B cell (primary cell): ENCODE results near the gene OR52E4. TPM values are rescaled to one million over a fixed set of nuclear protein-coding genes. Genes with fewer than 3 reads are reported as not detected.

Experiments used
- ATAC-seq: fragments of 200-7000 bp; cut with Tn5 transposase; one replicate; pipeline ENCODE4 v1.10.0; 2021; ENCODE audit warnings: low read depth, mild to moderate bottlenecking, moderate number of reproducible peaks, moderate library complexity
- CTCF ChIA-PET: fragments of 350-600 bp; sonication (Branson Sonifier 250); formaldehyde crosslinking; loops from one replicate; lab custom pipeline; 2021; ENCODE audit warnings: antibody characterized with exemption, inconsistent platforms; lab: Charles Lee
- POLR2A ChIA-PET: fragments of 350-600 bp; sonication (Branson Sonifier 250); formaldehyde crosslinking; loops from one replicate; lab custom pipeline; 2021; ENCODE audit warnings: antibody characterized with exemption; lab: Charles Lee
- DNase-seq: peaks from one replicate; pipeline ENCODE4 v3.0.0; 2013
- H2AFZ ChIP-seq: 2 replicates; pipeline ENCODE4 v1.6.1; 2012; ENCODE audit warnings: mild to moderate bottlenecking, low read depth, low read length; ENCODE audit not compliant: insufficient read depth, poor library complexity, severe bottlenecking
- H3K27ac ChIP-seq, 2 donors: 1 replicate in 1 of 2; 2 replicates in 1 of 2; pipeline ENCODE4 v1.5.1; 2012 to 2013; ENCODE audit warnings: low read length in 2 of 2, mild to moderate bottlenecking in 2 of 2, moderate library complexity in 1 of 2
- H3K27me3 ChIP-seq, 4 experiments: fragments of 200-600 bp in 1 of 4; sonication (generic) in 1 of 4; replicated peaks in 1 of 4; 1 replicate in 2 of 4; 2 replicates in 2 of 4; pipeline versions ENCODE4 v1.6.1 to v1.7.0; 2013 to 2016; ENCODE audit warnings: low read length in 3 of 4, mild to moderate bottlenecking in 2 of 4, mixed read lengths in 1 of 4, moderate library complexity in 1 of 4; ENCODE audit not compliant: insufficient read depth in 4 of 4, control insufficient read depth in 3 of 4; ENCODE audit errors: control extremely low read depth in 1 of 4
- H3K36me3 ChIP-seq, 2 experiments: replicated peaks in 1 of 2; 1 replicate in 1 of 2; 2 replicates in 1 of 2; pipeline versions ENCODE4 v1.6.1 to v1.7.1; 2013; ENCODE audit warnings: low read length in 1 of 2; ENCODE audit not compliant: insufficient read depth in 2 of 2, control insufficient read depth in 1 of 2; ENCODE audit errors: control extremely low read depth in 1 of 2, extremely low read depth in 1 of 2
- H3K4me1 ChIP-seq, 2 donors: fragments of 200-600 bp in 1 of 2; sonication (generic) in 1 of 2; 1 replicate in 1 of 2; 2 replicates in 1 of 2; pipeline versions ENCODE4 v1.5.1 to v1.6.1; 2013 to 2017; ENCODE audit warnings: low read length in 2 of 2; ENCODE audit not compliant: control insufficient read depth in 2 of 2, insufficient read depth in 2 of 2
- H3K4me2 ChIP-seq: replicated peaks from 2 replicates; pipeline ENCODE3; 2012; ENCODE audit warnings: mild to moderate bottlenecking, low read depth, low read length; ENCODE audit not compliant: poor library complexity, severe bottlenecking
- H3K4me3 ChIP-seq, 5 experiments: fragments of 200-600 bp in 1 of 5; sonication (generic) in 1 of 5; 1 replicate in 3 of 5; 2 replicates in 2 of 5; pipeline versions ENCODE4 v1.5.1 to v1.7.0; 2011 to 2016; ENCODE audit warnings: low read length in 4 of 5, mild to moderate bottlenecking in 4 of 5, low read depth in 2 of 5, control low read depth in 1 of 5, moderate library complexity in 1 of 5; ENCODE audit not compliant: insufficient read depth in 1 of 5; ENCODE audit errors: control extremely low read depth in 1 of 5, extremely low read depth in 1 of 5
- H3K79me2 ChIP-seq: fragments of 200-600 bp; sonication (generic); one replicate; pipeline ENCODE4 v1.6.0; 2016; ENCODE audit warnings: low read length; ENCODE audit not compliant: control insufficient read depth, insufficient read depth
- H3K9ac ChIP-seq: fragments of 200-600 bp; sonication (generic); 2 replicates; pipeline ENCODE4 v1.6.1; 2017; ENCODE audit warnings: mild to moderate bottlenecking, low read length, moderate library complexity
- H3K9me3 ChIP-seq, 3 donors: one replicate each; pipeline versions ENCODE4 v1.6.1 to v1.7.1; 2013; ENCODE audit warnings: low read length in 2 of 3; ENCODE audit not compliant: control insufficient read depth in 2 of 3, insufficient read depth in 1 of 3; ENCODE audit errors: control extremely low read depth in 1 of 3
- H4K20me1 ChIP-seq: 2 replicates; pipeline ENCODE4 v1.6.0; 2012; ENCODE audit warnings: mild to moderate bottlenecking, low read length; ENCODE audit not compliant: insufficient read depth, control insufficient read depth, poor library complexity, severe bottlenecking
- H3K27ac Mint-ChIP-seq: one replicate; pipeline ENCODE4 v1.8.0; 2021; ENCODE audit warnings: mixed read lengths
- H3K27me3 Mint-ChIP-seq: one replicate; pipeline ENCODE4 v1.8.0; 2021; ENCODE audit warnings: mixed read lengths
- H3K4me1 Mint-ChIP-seq: one replicate; pipeline ENCODE4 v1.8.0; 2021; ENCODE audit warnings: mixed read lengths
- H3K4me3 Mint-ChIP-seq: one replicate; pipeline ENCODE4 v1.8.0; 2021; ENCODE audit warnings: mixed read lengths
- H3K9me3 Mint-ChIP-seq: one replicate; pipeline ENCODE4 v1.8.0; 2022; ENCODE audit warnings: mixed read lengths; ENCODE audit not compliant: insufficient read depth
- EZH2 ChIP-seq: IDR thresholded peaks from 2 replicates; pipeline ENCODE4 v1.6.1; 2012; ENCODE audit warnings: borderline replicate concordance, low read depth, mild to moderate bottlenecking, moderate library complexity, low read length; ENCODE audit not compliant: insufficient read depth, poor library complexity, severe bottlenecking
- WGBS: methylation state at CpG from one replicate; pipeline ENCODE4 v1.1.5; 2013; ENCODE audit warnings: missing lambda C conversion rate; ENCODE audit not compliant: insufficient coverage; 5-methylcytosine and 5-hydroxymethylcytosine counted together
- intact Hi-C: fragments of 100-400 bp; cut with micrococcal nuclease; formaldehyde crosslinking; loops from one replicate; pipeline ENCODE4 v1.10.0; 2022
- polyA plus RNA-seq: library from polyadenylated mRNA; depleted of rRNA; stranded (reverse); fragments of >200 nt; gene quantifications from 2 replicates; pipeline ENCODE4 v1.2.3, GENCODE V29; 2012
- total RNA-seq, 2 donors: library from RNA; stranded (reverse); fragments of 120-200 nt in 1 of 2; gene quantifications; 1 replicate in 1 of 2; 2 replicates in 1 of 2; pipeline versions ENCODE4 v1.2.3 to v1.2.4, GENCODE V29; 2013 to 2022
- TF ChIP-seq, protein P1 (sequence below): fragments of 200-600 bp; IDR thresholded peaks from one replicate; pipeline ENCODE4 v1.8.0; 2022; ENCODE audit warnings: antibody characterized with exemption, mild to moderate bottlenecking

The OR52E4 gene
- total and polyA plus RNA-seq, 2 donors (not counting 1 experiment from before 2014, with no cell fraction given): not detected

DNA sequence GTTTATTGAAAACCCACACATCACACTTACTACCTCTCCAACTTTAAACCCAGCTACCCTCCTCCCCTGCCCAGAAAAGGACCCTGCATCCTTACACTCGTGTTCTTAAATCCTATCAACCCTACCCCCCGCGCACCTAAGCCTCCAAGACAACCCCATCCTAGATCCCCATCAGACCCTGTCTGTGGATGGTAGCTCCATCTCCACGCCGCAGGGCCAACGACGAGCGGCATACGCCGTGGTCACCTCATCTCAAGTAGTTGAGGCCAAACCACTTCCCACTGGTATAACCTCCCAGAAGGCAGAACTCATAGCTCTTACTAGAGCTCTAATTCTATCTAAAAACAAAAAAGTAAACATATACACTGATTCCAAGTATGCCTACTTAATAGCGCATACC is 52.2 kb downstream of the OR52E4 start:
- Mint-ChIP-seq H3K27me3 (no peaks in the 10 kb centered on the region), H3K4me1 (no peaks in the 10 kb centered on the region), H3K27ac (no peak overlapping the region), H3K9me3 (peaks cover 2% of the 10 kb centered on the region), H3K4me3 (no peak overlapping the region)
- TF ChIP-seq, protein P1, sequence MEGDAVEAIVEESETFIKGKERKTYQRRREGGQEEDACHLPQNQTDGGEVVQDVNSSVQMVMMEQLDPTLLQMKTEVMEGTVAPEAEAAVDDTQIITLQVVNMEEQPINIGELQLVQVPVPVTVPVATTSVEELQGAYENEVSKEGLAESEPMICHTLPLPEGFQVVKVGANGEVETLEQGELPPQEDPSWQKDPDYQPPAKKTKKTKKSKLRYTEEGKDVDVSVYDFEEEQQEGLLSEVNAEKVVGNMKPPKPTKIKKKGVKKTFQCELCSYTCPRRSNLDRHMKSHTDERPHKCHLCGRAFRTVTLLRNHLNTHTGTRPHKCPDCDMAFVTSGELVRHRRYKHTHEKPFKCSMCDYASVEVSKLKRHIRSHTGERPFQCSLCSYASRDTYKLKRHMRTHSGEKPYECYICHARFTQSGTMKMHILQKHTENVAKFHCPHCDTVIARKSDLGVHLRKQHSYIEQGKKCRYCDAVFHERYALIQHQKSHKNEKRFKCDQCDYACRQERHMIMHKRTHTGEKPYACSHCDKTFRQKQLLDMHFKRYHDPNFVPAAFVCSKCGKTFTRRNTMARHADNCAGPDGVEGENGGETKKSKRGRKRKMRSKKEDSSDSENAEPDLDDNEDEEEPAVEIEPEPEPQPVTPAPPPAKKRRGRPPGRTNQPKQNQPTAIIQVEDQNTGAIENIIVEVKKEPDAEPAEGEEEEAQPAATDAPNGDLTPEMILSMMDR: no peak
- no peak for TF ChIP-seq EZH2
- Histone ChIP-seq H3K27me3 (no peaks in the 10 kb centered on the region), H3K79me2 (no peaks in the 10 kb centered on the region), H3K4me2 (no peak overlapping the region), H3K9ac (no peak overlapping the region), H4K20me1 (no peaks in the 10 kb centered on the region), H3K4me1 (no peaks in the 10 kb centered on the region), H3K9me3 (peaks cover 0 to 37% (median 0%) of the 10 kb centered on the region in 3 donors), H3K4me3 (no peak overlapping the region), H2AFZ (no peak overlapping the region), H3K27ac (no peak overlapping the region), H3K36me3 (no peaks in the 10 kb centered on the region)
- ChIA-PET CTCF (no interaction called here), POLR2A (no interaction called here)
- 98% methylated on average over 11 of the region's 11 CpGs for WGBS
- DNase-seq: no peak
- no peak for ATAC-seq
- intact Hi-C loops: no loop called here

DNA sequence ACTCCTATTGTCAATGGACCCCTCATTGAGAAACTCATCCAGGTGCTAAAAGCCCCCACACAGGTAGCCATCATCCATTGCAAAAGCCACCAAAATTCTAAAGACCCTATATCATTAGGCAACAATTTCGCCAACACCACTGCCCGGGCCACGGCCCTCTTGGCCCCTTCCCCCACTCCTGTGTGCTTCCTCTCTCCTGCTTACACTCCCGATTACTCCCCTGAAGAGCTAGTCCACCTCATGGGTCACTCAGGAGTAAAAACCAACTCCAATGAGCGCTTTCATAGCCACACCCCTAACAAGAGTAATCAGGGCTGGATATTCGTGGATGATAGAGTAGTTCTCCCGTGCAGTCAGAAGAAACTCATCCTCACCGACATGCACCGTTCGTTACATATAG is 52.7 kb downstream of the OR52E4 start:
- no peak overlapping the region for H3K4me3 ChIP-seq
- no peak for ATAC-seq
- H3K9me3 ChIP-seq: peaks cover 0 to 39% (median 0%) of the 10 kb centered on the region in 3 donors
- no peaks in the 10 kb centered on the region for H3K27me3 ChIP-seq
- no peaks in the 10 kb centered on the region for H3K36me3 ChIP-seq
- DNase-seq: no peak
- H3K9me3 Mint-ChIP-seq: peaks cover 2% of the 10 kb centered on the region
- no peak for TF ChIP-seq EZH2
- TF ChIP-seq, protein P1: no peak
- no peak overlapping the region for H3K4me2 ChIP-seq
- ChIA-PET POLR2A (no interaction called here), CTCF (no interaction called here)
- H4K20me1 ChIP-seq: no peaks in the 10 kb centered on the region
- no peaks in the 10 kb centered on the region for H3K27me3 Mint-ChIP-seq
- H3K4me1 Mint-ChIP-seq: no peaks in the 10 kb centered on the region
- H2AFZ ChIP-seq: no peak overlapping the region
- intact Hi-C loops: no loop called here
- H3K4me3 Mint-ChIP-seq: no peak overlapping the region
- no peaks in the 10 kb centered on the region for H3K4me1 ChIP-seq
- H3K9ac ChIP-seq: no peak overlapping the region
- H3K27ac ChIP-seq: no peak overlapping the region
- no peaks in the 10 kb centered on the region for H3K79me2 ChIP-seq
- 95% methylated on average over 10 of the region's 10 CpGs for WGBS
- H3K27ac Mint-ChIP-seq: no peak overlapping the region

Other genes starting within 250 kb of the OR52E4 start
- 35.2 and 39.5 TPM in 2 replicates for gene TRIM5, start 195.6 kb upstream of the OR52E4 start, total RNA-seq
- 10.1 and 10.4 TPM in 2 replicates for gene TRIM5, start 195.6 kb upstream of the OR52E4 start, polyA plus RNA-seq
- 370 and 388 TPM in 2 replicates for gene TRIM22, start 190.8 kb upstream of the OR52E4 start, total RNA-seq
- gene TRIM22, start 190.8 kb upstream of the OR52E4 start, polyA plus RNA-seq: 255 and 367 TPM in 2 replicates
- gene OR56B1, start 144.2 kb upstream of the OR52E4 start, total RNA-seq: 1.2 and 1.4 TPM in 2 replicates
- 0.36 and 0.61 TPM in 2 replicates for gene OR56B1, start 144.2 kb upstream of the OR52E4 start, polyA plus RNA-seq
- gene OR52N4, start 126.4 kb upstream of the OR52E4 start, total RNA-seq: 2.1 TPM in 2 replicates
- gene OR52N4, start 126.4 kb upstream of the OR52E4 start, polyA plus RNA-seq: 10.3 and 12.2 TPM in 2 replicates
- not detected in 2 replicates for gene OR52N5, start 97.3 kb upstream of the OR52E4 start, total RNA-seq
- not detected in 2 replicates for gene OR52N5, start 97.3 kb upstream of the OR52E4 start, polyA plus RNA-seq
- gene OR52N1, start 89.4 kb upstream of the OR52E4 start, total RNA-seq: not detected in 2 replicates
- gene OR52N1, start 89.4 kb upstream of the OR52E4 start, polyA plus RNA-seq: not detected in 2 replicates
- gene OR52N2, start 71.7 kb upstream of the OR52E4 start, total RNA-seq: not detected in 2 replicates
- gene OR52N2, start 71.7 kb upstream of the OR52E4 start, polyA plus RNA-seq: 1.00 TPM in 1 of 2 replicates, not detected in the other
- gene OR52E6, start 38.7 kb upstream of the OR52E4 start, total RNA-seq: not detected in 2 replicates
- gene OR52E6, start 38.7 kb upstream of the OR52E4 start, polyA plus RNA-seq: not detected in 2 replicates
- not detected in 2 replicates for gene OR52E8, start 22.9 kb upstream of the OR52E4 start, total RNA-seq
- gene OR52E8, start 22.9 kb upstream of the OR52E4 start, polyA plus RNA-seq: not detected in 2 replicates
- not detected in 2 replicates for gene OR52E5, start 12.6 kb downstream of the OR52E4 start, total RNA-seq
- not detected in 2 replicates for gene OR52E5, start 12.6 kb downstream of the OR52E4 start, polyA plus RNA-seq
- not detected in 2 replicates for gene OR56A3, start 61.6 kb downstream of the OR52E4 start, total RNA-seq
- not detected in 2 replicates for gene OR56A3, start 61.6 kb downstream of the OR52E4 start, polyA plus RNA-seq
- gene OR56A5, start 87.9 kb downstream of the OR52E4 start, total RNA-seq: not detected in 2 replicates
- not detected in 2 replicates for gene OR56A5, start 87.9 kb downstream of the OR52E4 start, polyA plus RNA-seq
- not detected in 2 replicates for gene OR52L1, start 106.4 kb downstream of the OR52E4 start, total RNA-seq
- gene OR52L1, start 106.4 kb downstream of the OR52E4 start, polyA plus RNA-seq: not detected in 2 replicates
- 0.07 and 0.17 TPM in 2 replicates for gene OR56A4, start 126.3 kb downstream of the OR52E4 start, total RNA-seq
- gene OR56A4, start 126.3 kb downstream of the OR52E4 start, polyA plus RNA-seq: not detected in 2 replicates
- not detected in 2 replicates for gene OR56A1, start 150.1 kb downstream of the OR52E4 start, total RNA-seq
- gene OR56A1, start 150.1 kb downstream of the OR52E4 start, polyA plus RNA-seq: not detected in 2 replicates
- not detected in 2 replicates for gene OR56B4, start 227.1 kb downstream of the OR52E4 start, total RNA-seq
- gene OR56B4, start 227.1 kb downstream of the OR52E4 start, polyA plus RNA-seq: not detected in 2 replicates